IMR-90 (cell line): ENCODE measurements around the gene PSAPL1. TPM values are rescaled to one million over a fixed set of nuclear protein-coding genes. Genes with fewer than 3 reads are reported as not detected.

ENCODE experiments used
- ATAC-seq: fragments of 200-7000 bp; cut with Tn5 transposase; 2 replicates; pipeline ENCODE4 v1.9.1; 2020; ENCODE audit warnings: low read depth, mild to moderate bottlenecking, moderate library complexity
- BruUV-seq: library from RNA; stranded (reverse); fragments of 400-500 nt; replicated peaks from 2 replicates; lab custom pipeline; 2021; lab: Mats Ljungman, UMichigan
- CTCF ChIA-PET: fragments of 300-600 bp; formaldehyde crosslinking; extraction: SDS; loops from one replicate; lab custom pipeline; 2021; ENCODE audit warnings: antibody characterized with exemption; lab: Yijun Ruan, JAX
- POLR2A ChIA-PET: fragments of 300-600 bp; sonication (Branson Sonifier 250); formaldehyde crosslinking; loops from one replicate; lab custom pipeline; 2022; ENCODE audit warnings: antibody characterized with exemption; ENCODE audit not compliant: unreplicated experiment; lab: Charles Lee
- DNase-seq: peaks from one replicate; pipeline ENCODE4 v3.0.0; 2013
- H2AFZ ChIP-seq: replicated peaks from 2 replicates; pipeline ENCODE3; 2013; ENCODE audit warnings: low read length, mild to moderate bottlenecking; ENCODE audit not compliant: poor library complexity
- H2AK5ac ChIP-seq: 2 replicates; pipeline ENCODE4 v1.6.1; 2013; ENCODE audit warnings: low read depth, low read length, inconsistent platforms
- H2AK9ac ChIP-seq: replicated peaks from 2 replicates; pipeline ENCODE3; 2013; ENCODE audit warnings: mild to moderate bottlenecking, low read depth, low read length, moderate library complexity; ENCODE audit not compliant: poor library complexity
- H2BK120ac ChIP-seq: 2 replicates; pipeline ENCODE4 v1.6.1; 2013; ENCODE audit warnings: low read depth, low read length, inconsistent platforms
- H2BK15ac ChIP-seq: 3 replicates; pipeline ENCODE4 v1.6.1; 2013; ENCODE audit warnings: low read depth, low read length, inconsistent platforms
- H2BK20ac ChIP-seq: 2 replicates; pipeline ENCODE4 v1.6.1; 2013; ENCODE audit warnings: low read depth, mild to moderate bottlenecking, inconsistent platforms, low read length, moderate library complexity
- H2BK5ac ChIP-seq: 2 replicates; pipeline ENCODE4 v1.6.1; 2013; ENCODE audit warnings: mild to moderate bottlenecking, low read depth, low read length, inconsistent platforms; ENCODE audit not compliant: poor library complexity, severe bottlenecking
- H3K14ac ChIP-seq: replicated peaks from 2 replicates; pipeline ENCODE4 v1.6.1; 2013; ENCODE audit warnings: low read depth, low read length, inconsistent platforms
- H3K18ac ChIP-seq: 2 replicates; pipeline ENCODE4 v1.6.1; 2013; ENCODE audit warnings: low read depth, low read length, control low read depth
- H3K23ac ChIP-seq: 2 replicates; pipeline ENCODE4 v1.6.1; 2013; ENCODE audit warnings: low read depth, low read length, inconsistent platforms
- H3K27ac ChIP-seq: 2 replicates; pipeline ENCODE4 v1.5.1; 2013; ENCODE audit warnings: mild to moderate bottlenecking, control low read depth, low read length; ENCODE audit not compliant: insufficient read depth
- H3K27me3 ChIP-seq: 2 replicates; pipeline ENCODE4 v1.6.1; 2013; ENCODE audit warnings: low read length; ENCODE audit not compliant: control insufficient read depth, insufficient read depth
- H3K36me3 ChIP-seq: 2 replicates; pipeline ENCODE4 v1.6.1; 2013; ENCODE audit warnings: low read length, mixed read lengths; ENCODE audit not compliant: control insufficient read depth, insufficient read depth
- H3K4ac ChIP-seq: 2 replicates; pipeline ENCODE4 v1.6.1; 2013; ENCODE audit warnings: low read depth, low read length, inconsistent platforms
- H3K4me1 ChIP-seq: 2 replicates; pipeline ENCODE4 v1.6.1; 2013; ENCODE audit warnings: low read length, mixed read lengths; ENCODE audit not compliant: control insufficient read depth, insufficient read depth
- H3K4me2 ChIP-seq: 2 replicates; pipeline ENCODE4 v1.6.1; 2013; ENCODE audit warnings: low read depth, mild to moderate bottlenecking, control low read depth, low read length, moderate library complexity
- H3K4me3 ChIP-seq: 2 replicates; pipeline ENCODE4 v1.5.1; 2013; ENCODE audit warnings: low read depth, mild to moderate bottlenecking, control low read depth, low read length, moderate library complexity; ENCODE audit not compliant: insufficient read depth
- H3K56ac ChIP-seq: 2 replicates; pipeline ENCODE4 v1.6.1; 2013; ENCODE audit warnings: low read length, inconsistent platforms; ENCODE audit not compliant: insufficient read depth; ENCODE audit errors: extremely low read depth
- H3K79me1 ChIP-seq, 2 experiments: 2 replicates each; pipeline ENCODE4 v1.6.1; 2013; ENCODE audit warnings: low read length in 2 of 2, inconsistent platforms in 1 of 2, low read depth in 1 of 2
- H3K9ac ChIP-seq: 2 replicates; pipeline ENCODE4 v1.6.1; 2013; ENCODE audit warnings: low read depth, low read length, control low read depth
- H3K9me1 ChIP-seq: 2 replicates; pipeline ENCODE4 v1.6.1; 2013; ENCODE audit warnings: low read length, inconsistent platforms; ENCODE audit not compliant: insufficient read depth
- H3K9me3 ChIP-seq: 2 replicates; pipeline ENCODE4 v1.6.1; 2013; ENCODE audit warnings: low read length; ENCODE audit not compliant: control insufficient read depth, insufficient read depth
- H4K20me1 ChIP-seq: 2 replicates; pipeline ENCODE4 v1.6.1; 2013; ENCODE audit warnings: low read length, inconsistent platforms; ENCODE audit not compliant: insufficient read depth
- H4K5ac ChIP-seq: 2 replicates; pipeline ENCODE4 v1.6.1; 2013; ENCODE audit warnings: mild to moderate bottlenecking, low read depth, low read length, control low read depth
- H4K8ac ChIP-seq, 2 experiments: 2 replicates each; pipeline ENCODE4 v1.6.1; 2013; ENCODE audit warnings: low read depth in 2 of 2, low read length in 2 of 2, control low read depth in 1 of 2, inconsistent platforms in 1 of 2
- H4K91ac ChIP-seq: 2 replicates; pipeline ENCODE4 v1.6.1; 2013; ENCODE audit warnings: low read depth, low read length, inconsistent platforms; ENCODE audit not compliant: insufficient read depth
- BHLHE40 ChIP-seq: fragments of 150-350 bp; IDR thresholded peaks from 2 replicates; pipeline ENCODE4 v1.6.1; 2016; ENCODE audit warnings: mild to moderate bottlenecking, low read depth, low read length
- CEBPB ChIP-seq: IDR thresholded peaks from 2 replicates; pipeline ENCODE4 v1.6.1; 2012; ENCODE audit warnings: low read depth, low read length, improper control_type of control experiment
- CHD1 ChIP-seq: IDR thresholded peaks from 2 replicates; pipeline ENCODE4 v1.6.1; 2012; ENCODE audit warnings: low read depth, low read length, improper control_type of control experiment
- FOS ChIP-seq: fragments of 150-350 bp; IDR thresholded peaks from 2 replicates; pipeline ENCODE4 v1.6.1; 2016; ENCODE audit warnings: low read depth, low read length
- MXI1 ChIP-seq: IDR thresholded peaks from 2 replicates; pipeline ENCODE4 v1.6.1; 2012; ENCODE audit warnings: low read depth, mild to moderate bottlenecking, low read length, moderate library complexity, borderline replicate concordance
- NFE2L2 ChIP-seq: fragments of 150-350 bp; IDR thresholded peaks from 2 replicates; pipeline ENCODE4 v1.6.1; 2016; ENCODE audit warnings: low read depth, mild to moderate bottlenecking, low read length
- WGBS, 2 experiments: methylation state at CpG; one replicate each; pipeline versions ENCODE4 v1.1.5 to v1.1.7; 2013; ENCODE audit warnings: missing lambda C conversion rate in 2 of 2; ENCODE audit not compliant: insufficient read length in 1 of 2; ENCODE audit errors: extremely low coverage in 2 of 2; 5-methylcytosine and 5-hydroxymethylcytosine counted together
- dilution Hi-C: fragments of 300-500 bp; cut with HindIII; formaldehyde crosslinking; loops from one replicate; pipeline ENCODE4 v1.14.3; 2018; ENCODE audit warnings: low sequenced_read_pairs; ENCODE audit not compliant: unreplicated experiment
- in situ Hi-C: fragments of 300-500 bp; cut with MboI; formaldehyde crosslinking; loops from 3 replicates; pipeline ENCODE4 v1.14.3; 2019; ENCODE audit warnings: low sequenced_read_pairs, inconsistent platforms, mixed read lengths
- intact Hi-C: fragments of 100-400 bp; cut with micrococcal nuclease; formaldehyde crosslinking; loops from 2 replicates; pipeline ENCODE4 v1.10.0; 2022
- polyA plus RNA-seq, 3 experiments: library from polyadenylated mRNA; depleted of rRNA; stranded (reverse); fragments of >200 nt; gene quantifications; 2 replicates each; pipeline ENCODE4 v1.2.3, GENCODE V29; 2012; ENCODE audit warnings: low replicate concordance in 1 of 3
- total RNA-seq: library from RNA; depleted of rRNA; stranded (reverse); fragments of >200 nt; gene quantifications from 2 replicates; pipeline ENCODE4 v1.2.3, GENCODE V29; 2012
- TF ChIP-seq, protein P1 (sequence below): fragments of 150-350 bp; IDR thresholded peaks from 2 replicates; pipeline ENCODE4 v1.6.1; 2016; ENCODE audit warnings: low read depth, mild to moderate bottlenecking, low read length, moderate library complexity, borderline replicate concordance
- TF ChIP-seq, protein P2 (sequence below): fragments of 150-350 bp; IDR thresholded peaks from 2 replicates; pipeline ENCODE4 v1.6.1; 2017; ENCODE audit warnings: mild to moderate bottlenecking, antibody characterized with exemption, low read length, low read depth

The PSAPL1 gene
- total and polyA plus RNA-seq, 2 of the 4 experiments (the other 2 are of a cell fraction) = not detected

DNA sequence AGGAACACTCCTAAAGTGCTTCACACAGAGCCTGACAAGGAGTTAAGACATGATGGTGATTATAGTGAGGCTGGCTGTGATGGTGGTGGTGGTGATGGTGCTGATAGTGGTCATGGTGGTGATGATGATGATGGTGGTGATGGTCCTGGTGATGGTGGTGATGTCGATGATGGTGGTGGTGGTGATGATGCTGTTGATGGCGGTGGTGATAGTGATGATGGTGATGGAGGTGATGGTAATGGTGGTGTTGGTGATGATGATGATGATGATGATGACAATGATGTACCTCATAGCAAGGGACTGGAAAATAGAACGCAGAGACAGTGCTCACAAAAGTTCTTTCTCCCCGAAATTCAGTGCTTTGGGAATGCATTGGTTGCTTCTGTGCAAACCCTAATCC, 34.3 kb upstream of the PSAPL1 start:
- Histone ChIP-seq H4K91ac (no peak overlapping the region), H3K4ac (no peak overlapping the region), H3K79me1 (no peaks in the 10 kb centered on the region), H2BK120ac (no peak overlapping the region), H3K14ac (no peak overlapping the region), H3K56ac (no peak overlapping the region), H3K18ac (no peak overlapping the region), H3K4me3 (no peak overlapping the region), H3K9ac (no peak overlapping the region), H2BK15ac (no peak overlapping the region), H2AFZ (no peak overlapping the region), H2BK20ac (no peak overlapping the region), H3K9me3 (peaks cover 4% of the 10 kb centered on the region; the same call in 1 of the 2 replicates), H3K27ac (no peak overlapping the region), H4K20me1 (no peaks in the 10 kb centered on the region), H4K8ac (no peak overlapping the region), H3K9me1 (no peaks in the 10 kb centered on the region), H3K23ac (no peak overlapping the region), H4K5ac (no peak overlapping the region), H2BK5ac (no peak overlapping the region), H3K27me3 (peaks cover 31% of the 10 kb centered on the region), H3K4me1 (no peaks in the 10 kb centered on the region), H3K36me3 (no peaks in the 10 kb centered on the region), H3K4me2 (no peak overlapping the region), H2AK9ac (no peak overlapping the region), H2AK5ac (no peak overlapping the region)
- dilution Hi-C loops (no loop called here), intact Hi-C loops (no loop called here), in situ Hi-C loops (no loop called here)
- ATAC-seq = no peak
- no peak for DNase-seq
- ChIA-PET CTCF (no interaction called here), POLR2A (no interaction called here)
- 25% methylated on average over 2 of the region's 4 CpGs; no CpG with 5 or more reads in 1 of the 2 experiments for WGBS, 2 experiments
- TF ChIP-seq CEBPB (no peak), MXI1 (no peak), FOS (no peak), BHLHE40 (no peak), NFE2L2 (no peak), CHD1 (no peak)
- TF ChIP-seq, protein P1, sequence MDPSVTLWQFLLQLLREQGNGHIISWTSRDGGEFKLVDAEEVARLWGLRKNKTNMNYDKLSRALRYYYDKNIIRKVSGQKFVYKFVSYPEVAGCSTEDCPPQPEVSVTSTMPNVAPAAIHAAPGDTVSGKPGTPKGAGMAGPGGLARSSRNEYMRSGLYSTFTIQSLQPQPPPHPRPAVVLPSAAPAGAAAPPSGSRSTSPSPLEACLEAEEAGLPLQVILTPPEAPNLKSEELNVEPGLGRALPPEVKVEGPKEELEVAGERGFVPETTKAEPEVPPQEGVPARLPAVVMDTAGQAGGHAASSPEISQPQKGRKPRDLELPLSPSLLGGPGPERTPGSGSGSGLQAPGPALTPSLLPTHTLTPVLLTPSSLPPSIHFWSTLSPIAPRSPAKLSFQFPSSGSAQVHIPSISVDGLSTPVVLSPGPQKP = no peak
- TF ChIP-seq, protein P2, sequence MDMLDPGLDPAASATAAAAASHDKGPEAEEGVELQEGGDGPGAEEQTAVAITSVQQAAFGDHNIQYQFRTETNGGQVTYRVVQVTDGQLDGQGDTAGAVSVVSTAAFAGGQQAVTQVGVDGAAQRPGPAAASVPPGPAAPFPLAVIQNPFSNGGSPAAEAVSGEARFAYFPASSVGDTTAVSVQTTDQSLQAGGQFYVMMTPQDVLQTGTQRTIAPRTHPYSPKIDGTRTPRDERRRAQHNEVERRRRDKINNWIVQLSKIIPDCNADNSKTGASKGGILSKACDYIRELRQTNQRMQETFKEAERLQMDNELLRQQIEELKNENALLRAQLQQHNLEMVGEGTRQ = no peak
- no TSS peak for BruUV-seq
